Measurements from ENCODE around the gene MAFB. TPM values are rescaled to one million over a fixed set of nuclear protein-coding genes. Genes with fewer than 3 reads are reported as not detected.

The MAFB gene
- total RNA-seq, 1 donor from 2014 or later, result 1.3 TPM

GRCh38 chr20:40658509-40658908 lies 30.5 kb downstream of the MAFB start:
- FAIRE-seq (no peak), DNase-seq (ENCODE audit: low read depth) (no peak)
- TF ChIP-seq CTCF (IDR thresholded peaks at IDR 0.05; ENCODE audit: insufficient read depth, low read length, severe bottlenecking), result no peak
- no peak overlapping the region for H3K4me3 ChIP-seq (ENCODE audit: low read depth, low read length)
- no peaks in the 10 kb centered on the region for H3K36me3 ChIP-seq (ENCODE audit: control insufficient read depth, insufficient read depth, low read length)
- H3K27me3 ChIP-seq (ENCODE audit: control insufficient read depth, insufficient read depth, low read length), result no peaks in the 10 kb centered on the region

- Histone ChIP-seq H3K27me3 (ENCODE audit: control insufficient read depth, insufficient read depth, low read length) (no peaks in the 10 kb centered on the region), H3K4me3 (ENCODE audit: low read depth, low read length) (no peak overlapping the region), H3K36me3 (ENCODE audit: control insufficient read depth, insufficient read depth, low read length) (no peaks in the 10 kb centered on the region)
- no peak for TF ChIP-seq CTCF (IDR thresholded peaks at IDR 0.05; ENCODE audit: insufficient read depth, low read length, severe bottlenecking)
- FAIRE-seq, result no peak
- DNase-seq (ENCODE audit: low read depth), result no peak
Measured at GRCh38 chr20:40657526-40657925, 31.5 kb downstream of the MAFB start.

GRCh38 chr20:40655451-40655850 lies 33.6 kb downstream of the MAFB start:
- no peak for DNase-seq (ENCODE audit: low read depth)
- Histone ChIP-seq H3K36me3 (ENCODE audit: control insufficient read depth, insufficient read depth, low read length) (no peaks in the 10 kb centered on the region), H3K27me3 (ENCODE audit: control insufficient read depth, insufficient read depth, low read length) (no peaks in the 10 kb centered on the region), H3K4me3 (ENCODE audit: low read depth, low read length) (no peak overlapping the region)
- TF ChIP-seq CTCF (IDR thresholded peaks at IDR 0.05; ENCODE audit: insufficient read depth, low read length, severe bottlenecking), result no peak
- no peak for FAIRE-seq

GRCh38 chr20:40654876-40655275 lies 34.2 kb downstream of the MAFB start:
- FAIRE-seq (no peak), DNase-seq (ENCODE audit: low read depth) (no peak)
- Histone ChIP-seq H3K27me3 (ENCODE audit: control insufficient read depth, insufficient read depth, low read length) (no peaks in the 10 kb centered on the region), H3K36me3 (ENCODE audit: control insufficient read depth, insufficient read depth, low read length) (no peaks in the 10 kb centered on the region), H3K4me3 (ENCODE audit: low read depth, low read length) (no peak overlapping the region)
- no peak for TF ChIP-seq CTCF (IDR thresholded peaks at IDR 0.05; ENCODE audit: insufficient read depth, low read length, severe bottlenecking)

- no peak overlapping the region for H3K4me3 ChIP-seq (ENCODE audit: low read depth, low read length)
- FAIRE-seq (no peak), DNase-seq (ENCODE audit: low read depth) (no peak)
- H3K27me3 ChIP-seq (ENCODE audit: control insufficient read depth, insufficient read depth, low read length), result no peaks in the 10 kb centered on the region
- TF ChIP-seq CTCF (IDR thresholded peaks at IDR 0.05; ENCODE audit: insufficient read depth, low read length, severe bottlenecking), result no peak
- no peaks in the 10 kb centered on the region for H3K36me3 ChIP-seq (ENCODE audit: control insufficient read depth, insufficient read depth, low read length)
Measured at GRCh38 chr20:40652441-40652987, 36.5 kb downstream of the MAFB start.

GRCh38 chr20:40651151-40651550 lies 37.9 kb downstream of the MAFB start:
- H3K36me3 ChIP-seq (ENCODE audit: control insufficient read depth, insufficient read depth, low read length), result no peaks in the 10 kb centered on the region
- no peak overlapping the region for H3K4me3 ChIP-seq (ENCODE audit: low read depth, low read length)
- peak; percentile 76 for DNase-seq (ENCODE audit: low read depth)
- TF ChIP-seq CTCF (IDR thresholded peaks at IDR 0.05; ENCODE audit: insufficient read depth, low read length, severe bottlenecking), result no peak
- FAIRE-seq, result no peak
- no peaks in the 10 kb centered on the region for H3K27me3 ChIP-seq (ENCODE audit: control insufficient read depth, insufficient read depth, low read length)

Data from bronchial epithelial cell (primary cell).